Neural cell (in vitro differentiated cells): ENCODE results near the gene CEP85.

ENCODE experiments used
- CTCF ChIP-seq: fragments of 450-650 bp; IDR thresholded peaks from 2 replicates; pipeline ENCODE4 v1.5.1; 2014; ENCODE audit warnings: antibody characterized with exemption, mild to moderate bottlenecking, moderate library complexity; ENCODE audit not compliant: poor library complexity, severe bottlenecking
- EZH2 ChIP-seq: fragments of 200-600, 300-800 bp; shearing (Covaris generic), sonication (generic); IDR thresholded peaks from 2 replicates; pipeline ENCODE4 v1.6.1; 2014; ENCODE audit warnings: antibody characterized with exemption, low read length, borderline replicate concordance, mild to moderate bottlenecking; ENCODE audit not compliant: insufficient read depth, poor library complexity, severe bottlenecking

GRCh38 chr1:26269198-26269550, 35.2 kb downstream of the CEP85 start:
- TF ChIP-seq CTCF (no peak), EZH2 (no peak)
